WI38 (cell line): ENCODE measurements around the gene UBE2K.

Experiments used
- H3K4me3 ChIP-seq: 2 replicates; pipeline ENCODE4 v1.5.1; 2011; ENCODE audit warnings: low read depth, mild to moderate bottlenecking, control low read depth, low read length
- TF ChIP-seq, protein P1 (sequence below): IDR thresholded peaks from 2 replicates; pipeline ENCODE4 v1.5.1; 2012; ENCODE audit warnings: low read depth, mild to moderate bottlenecking, control low read depth, low read length

UBE2K gene

DNA sequence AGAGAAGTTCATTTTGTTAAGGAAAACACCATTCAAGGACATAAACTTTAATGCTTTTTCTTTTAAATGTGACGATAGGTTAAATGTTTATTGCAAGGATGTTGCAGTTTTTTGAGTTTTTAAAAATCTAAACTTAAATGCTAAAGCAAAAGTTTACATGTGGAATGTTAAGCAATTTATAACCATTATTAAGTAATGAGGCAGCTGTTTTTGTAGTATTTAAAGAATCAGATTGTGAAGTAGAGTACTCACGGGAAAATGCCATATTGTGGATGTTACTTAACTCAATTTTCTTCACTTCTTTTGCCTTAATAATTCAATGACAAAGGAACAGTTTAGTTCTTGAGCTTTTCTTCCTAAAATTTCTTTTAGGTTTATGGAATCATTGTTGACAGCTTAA, 43.5 kb downstream of the UBE2K start:
- TF ChIP-seq, protein P1, sequence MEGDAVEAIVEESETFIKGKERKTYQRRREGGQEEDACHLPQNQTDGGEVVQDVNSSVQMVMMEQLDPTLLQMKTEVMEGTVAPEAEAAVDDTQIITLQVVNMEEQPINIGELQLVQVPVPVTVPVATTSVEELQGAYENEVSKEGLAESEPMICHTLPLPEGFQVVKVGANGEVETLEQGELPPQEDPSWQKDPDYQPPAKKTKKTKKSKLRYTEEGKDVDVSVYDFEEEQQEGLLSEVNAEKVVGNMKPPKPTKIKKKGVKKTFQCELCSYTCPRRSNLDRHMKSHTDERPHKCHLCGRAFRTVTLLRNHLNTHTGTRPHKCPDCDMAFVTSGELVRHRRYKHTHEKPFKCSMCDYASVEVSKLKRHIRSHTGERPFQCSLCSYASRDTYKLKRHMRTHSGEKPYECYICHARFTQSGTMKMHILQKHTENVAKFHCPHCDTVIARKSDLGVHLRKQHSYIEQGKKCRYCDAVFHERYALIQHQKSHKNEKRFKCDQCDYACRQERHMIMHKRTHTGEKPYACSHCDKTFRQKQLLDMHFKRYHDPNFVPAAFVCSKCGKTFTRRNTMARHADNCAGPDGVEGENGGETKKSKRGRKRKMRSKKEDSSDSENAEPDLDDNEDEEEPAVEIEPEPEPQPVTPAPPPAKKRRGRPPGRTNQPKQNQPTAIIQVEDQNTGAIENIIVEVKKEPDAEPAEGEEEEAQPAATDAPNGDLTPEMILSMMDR, result no peak
- H3K4me3 ChIP-seq, result no peak overlapping the region

- TF ChIP-seq, protein P1, result no peak
- H3K4me3 ChIP-seq, result no peak overlapping the region
Measured at GRCh38 chr4:39745920-39746319, 48.0 kb downstream of the UBE2K start.

- no peak overlapping the region for H3K4me3 ChIP-seq
Measured at GRCh38 chr4:39750216-39750615, 52.3 kb downstream of the UBE2K start.

GRCh38 chr4:39754309-39754708, 56.4 kb downstream of the UBE2K start:
- TF ChIP-seq, protein P1, result no peak
- no peak overlapping the region for H3K4me3 ChIP-seq

More at GRCh38 chr4:39750216-39750615, 52.3 kb downstream of the UBE2K start:
- TF ChIP-seq, protein P1, result no peak

GRCh38 chr4:39756159-39756558, 58.2 kb downstream of the UBE2K start:
- H3K4me3 ChIP-seq, result no peak overlapping the region
- TF ChIP-seq, protein P1, result no peak

- H3K4me3 ChIP-seq, result no peak overlapping the region
- TF ChIP-seq, protein P1, result no peak
Measured at GRCh38 chr4:39758176-39758575, 60.2 kb downstream of the UBE2K start.

- no peak overlapping the region for H3K4me3 ChIP-seq
- TF ChIP-seq, protein P1, result no peak
Measured at GRCh38 chr4:39759569-39759968, 61.6 kb downstream of the UBE2K start.
